Measurements from ENCODE around the gene ING5. TPM values are rescaled to one million over a fixed set of nuclear protein-coding genes. Genes with fewer than 3 reads are reported as not detected.

The ING5 gene
- total RNA-seq, 4 donors from 2014 or later = 33.1 to 105 (median 73.5) TPM

DNA sequence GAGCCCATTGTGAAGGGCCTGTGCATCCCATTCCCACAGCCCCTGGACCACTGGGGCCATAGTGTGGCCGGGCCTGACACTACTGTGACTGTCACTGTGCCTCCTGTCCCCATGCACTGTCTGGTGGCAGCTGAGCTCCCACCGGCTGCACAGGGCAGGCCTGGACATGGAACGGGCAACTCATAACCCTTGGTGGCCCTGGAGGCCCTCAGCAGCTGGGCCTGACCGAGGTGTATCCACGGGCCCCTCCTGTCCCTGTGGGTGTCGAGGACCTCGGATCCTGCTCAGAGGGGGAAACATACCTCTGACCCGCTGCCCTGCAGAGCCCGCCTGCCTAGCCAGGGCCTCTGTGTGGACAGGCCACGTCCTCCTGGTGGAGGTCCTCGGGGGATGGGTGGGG, 67.0 kb downstream of the ING5 start:
- no peak for TF ChIP-seq POLR2A (IDR thresholded peaks at IDR 0.05)
- TF ChIP-seq, protein P1, sequence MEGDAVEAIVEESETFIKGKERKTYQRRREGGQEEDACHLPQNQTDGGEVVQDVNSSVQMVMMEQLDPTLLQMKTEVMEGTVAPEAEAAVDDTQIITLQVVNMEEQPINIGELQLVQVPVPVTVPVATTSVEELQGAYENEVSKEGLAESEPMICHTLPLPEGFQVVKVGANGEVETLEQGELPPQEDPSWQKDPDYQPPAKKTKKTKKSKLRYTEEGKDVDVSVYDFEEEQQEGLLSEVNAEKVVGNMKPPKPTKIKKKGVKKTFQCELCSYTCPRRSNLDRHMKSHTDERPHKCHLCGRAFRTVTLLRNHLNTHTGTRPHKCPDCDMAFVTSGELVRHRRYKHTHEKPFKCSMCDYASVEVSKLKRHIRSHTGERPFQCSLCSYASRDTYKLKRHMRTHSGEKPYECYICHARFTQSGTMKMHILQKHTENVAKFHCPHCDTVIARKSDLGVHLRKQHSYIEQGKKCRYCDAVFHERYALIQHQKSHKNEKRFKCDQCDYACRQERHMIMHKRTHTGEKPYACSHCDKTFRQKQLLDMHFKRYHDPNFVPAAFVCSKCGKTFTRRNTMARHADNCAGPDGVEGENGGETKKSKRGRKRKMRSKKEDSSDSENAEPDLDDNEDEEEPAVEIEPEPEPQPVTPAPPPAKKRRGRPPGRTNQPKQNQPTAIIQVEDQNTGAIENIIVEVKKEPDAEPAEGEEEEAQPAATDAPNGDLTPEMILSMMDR (IDR thresholded peaks at IDR 0.05) = no peak
- no peak for DNase-seq
- Histone ChIP-seq H3K27ac (no peak overlapping the region), H3K4me1 (peaks cover 0 to 9% (median 1%) of the 10 kb centered on the region in 4 donors), H3K9me3 (no peaks in the 10 kb centered on the region), H3K36me3 (no peaks in the 10 kb centered on the region), H3K4me3 (no peak overlapping the region), H3K27me3 (no peaks in the 10 kb centered on the region)

DNA sequence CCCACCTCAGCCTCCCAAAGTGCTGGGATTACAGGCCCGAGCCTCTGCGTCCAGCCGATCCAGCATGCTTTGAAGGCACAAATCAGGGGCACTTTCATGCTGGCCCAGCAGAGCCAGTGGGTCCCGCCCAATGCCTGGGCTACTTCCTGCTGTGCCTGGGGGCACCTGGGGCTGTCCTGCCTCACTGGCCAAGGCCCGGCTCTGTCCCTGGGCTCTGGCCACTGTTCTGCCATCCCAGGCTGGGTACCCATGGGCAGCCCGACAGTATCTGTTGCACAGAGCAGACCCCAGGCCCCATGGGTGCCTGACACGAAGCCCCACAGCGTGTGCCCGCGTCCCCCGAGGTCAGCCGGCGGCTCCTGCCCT, 68.0 kb downstream of the ING5 start:
- H3K27ac ChIP-seq = no peak overlapping the region
- peaks cover 0 to 10% (median 5%) of the 10 kb centered on the region in 4 donors for H3K4me1 ChIP-seq
- DNase-seq = peak in 1 of 3 donors; percentile 44
- no peak overlapping the region for H3K4me3 ChIP-seq
- TF ChIP-seq POLR2A (IDR thresholded peaks at IDR 0.05) = no peak
- TF ChIP-seq, protein P1 (IDR thresholded peaks at IDR 0.05) = no peak
- no peaks in the 10 kb centered on the region for H3K9me3 ChIP-seq
- H3K36me3 ChIP-seq = no peaks in the 10 kb centered on the region
- no peaks in the 10 kb centered on the region for H3K27me3 ChIP-seq

DNA sequence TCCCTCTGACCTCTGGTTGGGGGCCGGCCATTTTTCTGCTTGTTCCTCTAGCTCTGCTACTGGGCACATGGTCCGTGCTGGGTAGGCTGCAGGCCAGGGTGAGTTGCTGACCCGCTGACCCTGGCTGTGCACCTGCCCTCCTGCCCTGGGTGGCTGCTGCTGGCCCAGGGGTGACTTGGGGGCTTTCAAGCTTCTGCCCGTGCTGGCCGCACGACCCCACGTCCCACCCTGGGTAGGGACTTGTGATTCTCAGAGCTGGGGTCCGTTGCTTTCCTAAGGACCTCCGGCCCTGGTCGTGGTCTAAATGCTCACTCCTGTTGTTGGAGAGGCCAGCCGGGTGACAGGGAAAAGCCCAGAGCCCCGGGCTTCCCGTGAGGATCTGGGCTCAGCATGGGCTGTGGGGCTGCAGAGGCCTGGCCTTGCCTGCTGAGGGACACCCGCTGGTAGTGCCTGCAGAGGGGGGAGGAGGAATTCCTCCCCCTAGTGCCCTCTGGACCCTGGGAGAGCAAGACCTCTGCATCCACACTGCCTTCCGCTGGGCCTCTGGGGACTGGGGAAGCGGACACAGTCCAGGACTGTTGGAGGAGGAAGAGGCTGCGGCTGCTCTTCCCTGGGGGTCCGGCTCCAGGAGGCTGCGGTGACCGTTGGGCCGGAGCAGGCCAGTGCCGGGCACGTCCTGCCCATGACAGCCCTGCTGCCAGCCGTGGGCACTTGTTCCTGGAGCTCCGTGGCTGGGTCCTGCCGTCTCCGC, 68.5 kb downstream of the ING5 start:
- Histone ChIP-seq H3K27ac (no peak overlapping the region), H3K4me3 (no peak overlapping the region), H3K27me3 (no peaks in the 10 kb centered on the region), H3K4me1 (peaks cover 0 to 15% (median 5%) of the 10 kb centered on the region in 4 donors), H3K36me3 (no peaks in the 10 kb centered on the region), H3K9me3 (no peaks in the 10 kb centered on the region)
- TF ChIP-seq, protein P1 (IDR thresholded peaks at IDR 0.05) = no peak
- TF ChIP-seq POLR2A (IDR thresholded peaks at IDR 0.05) = no peak
- peak in 1 of 3 donors; percentile 46 for DNase-seq

DNA sequence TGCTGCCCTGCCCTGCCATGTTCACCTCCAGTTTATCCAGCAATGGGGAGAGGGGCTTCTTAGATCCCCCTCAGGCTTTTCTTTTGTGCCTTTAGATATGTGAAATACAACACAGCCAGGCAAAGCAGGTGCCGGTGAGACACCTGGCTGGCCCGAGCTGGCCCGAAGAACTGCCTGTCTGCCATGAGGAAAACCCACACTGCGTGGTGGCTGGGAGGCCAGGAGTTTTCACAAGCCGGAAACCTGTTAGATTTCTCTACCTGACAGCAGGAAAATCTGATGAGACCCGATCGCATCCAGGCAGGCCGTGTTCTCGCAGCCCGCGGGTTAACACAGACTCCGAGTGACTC, 69.1 kb downstream of the ING5 start:
- no peak for DNase-seq
- Histone ChIP-seq H3K27me3 (no peaks in the 10 kb centered on the region), H3K4me1 (peaks cover 0 to 15% (median 5%) of the 10 kb centered on the region in 4 donors), H3K36me3 (no peaks in the 10 kb centered on the region), H3K9me3 (no peaks in the 10 kb centered on the region), H3K27ac (no peak overlapping the region), H3K4me3 (no peak overlapping the region)
- TF ChIP-seq POLR2A (IDR thresholded peaks at IDR 0.05) = no peak
- TF ChIP-seq, protein P1 (IDR thresholded peaks at IDR 0.05) = no peak

DNA sequence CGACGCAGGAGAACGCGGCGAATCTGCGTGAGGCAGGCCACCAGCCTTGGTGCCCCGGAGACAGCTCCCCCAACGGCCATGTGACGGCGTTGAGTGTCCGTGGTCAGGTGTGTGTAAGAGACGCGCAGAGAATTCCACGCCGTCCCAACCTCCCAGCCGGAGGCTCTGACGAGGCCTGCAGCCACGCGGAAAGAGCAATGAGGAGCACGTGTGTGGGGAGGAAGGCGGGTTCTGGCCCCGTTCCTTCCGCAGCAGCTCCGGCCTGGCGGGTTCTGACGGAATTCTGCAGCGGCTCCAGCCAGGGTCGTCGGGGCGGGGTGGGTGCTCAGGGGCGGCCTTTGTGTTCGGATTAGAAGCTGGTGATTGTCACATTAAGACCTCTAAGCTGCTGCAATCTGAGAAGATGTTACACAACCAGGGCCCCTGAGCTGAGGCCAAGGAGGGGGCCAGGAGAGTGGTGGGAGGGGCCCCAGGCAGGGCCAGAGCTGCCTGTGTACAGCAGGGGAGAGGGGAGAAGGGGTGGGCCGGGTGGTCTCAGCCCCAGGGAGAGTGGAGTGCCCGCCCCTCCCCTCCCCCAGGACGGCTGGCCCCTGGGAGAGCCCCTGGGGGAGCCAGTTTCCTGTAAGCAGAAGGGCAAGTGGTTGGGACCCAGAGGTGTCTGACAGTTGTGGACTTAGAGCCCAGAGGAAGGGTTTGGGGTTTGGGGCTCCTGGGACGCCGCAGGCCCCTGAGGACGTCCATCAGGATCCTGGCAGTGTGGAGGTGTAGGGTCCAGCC, 69.6 kb downstream of the ING5 start:
- H3K36me3 ChIP-seq = no peaks in the 10 kb centered on the region
- DNase-seq = peak in 1 of 3 donors; percentile 55
- no peak overlapping the region for H3K4me3 ChIP-seq
- no peaks in the 10 kb centered on the region for H3K27me3 ChIP-seq
- no peaks in the 10 kb centered on the region for H3K9me3 ChIP-seq
- H3K27ac ChIP-seq = peak overlapping the region in 1 of 4 donors; percentile 14
- TF ChIP-seq, protein P1 (IDR thresholded peaks at IDR 0.05) = no peak
- TF ChIP-seq POLR2A (IDR thresholded peaks at IDR 0.05) = no peak
- peaks cover 0 to 15% (median 5%) of the 10 kb centered on the region in 4 donors for H3K4me1 ChIP-seq
